HG02852 (cell line): ENCODE measurements around the gene TAB2.
"Not testable (repeated sequence)": the region's sequence is repeated elsewhere in the genome, so short reads cannot be mapped to it uniquely, and the experiment has no call there.

ENCODE experiments used
- ATAC-seq: cut with Tn5 transposase; IDR thresholded peaks from one replicate; pipeline ENCODE4 v1.9.1; 2021; ENCODE audit warnings: mild to moderate bottlenecking, moderate library complexity; ENCODE audit not compliant: unreplicated experiment

The TAB2 gene

DNA sequence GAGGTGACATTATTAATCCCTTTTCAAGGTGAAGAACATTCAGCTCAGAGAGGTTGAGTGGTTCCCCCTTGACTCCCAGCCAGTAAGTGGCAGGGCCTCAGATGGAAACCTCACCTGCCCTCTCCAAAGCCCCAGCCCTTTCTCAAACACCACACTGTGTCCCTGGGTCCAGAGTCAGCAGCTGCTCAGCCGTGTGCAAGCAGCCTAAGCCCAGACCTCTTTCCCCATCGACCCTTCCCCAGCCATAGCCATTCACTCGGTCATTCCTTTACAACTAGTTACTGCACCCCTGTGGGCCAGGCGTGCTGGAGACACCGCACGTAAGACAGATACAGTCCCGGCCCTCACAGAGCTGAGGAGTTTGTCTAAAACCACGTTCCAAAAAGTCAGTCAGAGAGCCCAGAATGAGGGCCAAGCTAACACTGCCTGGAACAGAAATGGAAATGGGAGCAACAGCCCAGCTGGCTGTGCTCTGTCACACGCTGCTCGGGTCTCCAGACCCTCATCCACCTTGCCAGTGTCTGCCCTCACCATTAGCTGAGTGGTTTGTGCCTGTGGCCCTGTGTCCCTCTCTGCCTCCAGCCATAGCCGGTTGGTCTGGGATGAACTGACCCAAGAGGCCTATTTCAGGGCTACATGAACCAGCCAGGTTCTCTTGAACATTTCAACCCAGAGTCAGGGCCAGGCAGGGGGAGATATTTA is 137.7 kb downstream of the TAB2 start:
- ATAC-seq = no peak

GRCh38 chr6:149456311-149457021 is 139.0 kb downstream of the TAB2 start:
- no peak for ATAC-seq

DNA sequence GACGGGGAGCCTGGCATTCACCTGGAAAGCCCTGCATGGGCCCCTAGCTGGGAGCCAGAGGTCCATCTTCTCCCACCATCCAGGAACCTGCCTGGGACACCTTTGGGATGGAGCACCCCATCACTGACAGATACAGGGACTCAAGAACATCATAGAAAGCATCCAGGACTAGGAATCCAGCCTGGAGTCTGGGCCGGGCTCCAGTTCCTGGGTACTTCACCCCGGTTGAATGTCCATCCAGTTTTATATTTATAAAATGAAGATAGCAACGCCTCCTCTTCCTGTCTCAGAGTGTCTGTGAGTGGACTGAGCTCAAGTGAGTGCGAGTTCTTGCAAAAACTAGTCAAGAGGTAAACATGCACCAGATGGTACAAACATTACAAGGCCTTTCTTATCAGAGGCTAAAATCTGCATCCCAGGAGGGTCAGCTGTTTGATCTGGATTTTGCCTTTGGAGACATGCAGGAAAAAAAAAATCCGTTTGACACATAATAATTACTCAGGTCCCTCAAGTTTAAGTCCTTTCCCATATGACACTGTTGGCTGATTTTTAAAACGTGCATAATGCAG is 139.9 kb downstream of the TAB2 start:
- no peak for ATAC-seq

GRCh38 chr6:149458196-149458595 is 140.7 kb downstream of the TAB2 start:
- ATAC-seq = no peak

- no peak for ATAC-seq
Measured at GRCh38 chr6:149458806-149459205, 141.3 kb downstream of the TAB2 start.

GRCh38 chr6:149459761-149460160 is 142.2 kb downstream of the TAB2 start:
- no peak for ATAC-seq

- ATAC-seq = not testable (repeated sequence)
Measured at GRCh38 chr6:149460249-149460648, 142.7 kb downstream of the TAB2 start.
